H9 (cell line): Measurements from ENCODE around the gene CLMN. TPM values are rescaled to one million over a fixed set of nuclear protein-coding genes. Genes with fewer than 3 reads are reported as not detected.

Experiments
- DNase-seq: peaks from one replicate; pipeline ENCODE4 v3.0.0-alpha.2; 2017
- H2AFZ ChIP-seq: one replicate; pipeline ENCODE4 v1.6.1; 2013; ENCODE audit warnings: mild to moderate bottlenecking, low read length, control low read depth, moderate library complexity
- H2AK5ac ChIP-seq: 2 replicates; pipeline ENCODE4 v1.6.1; 2013; ENCODE audit warnings: low read length, control low read depth, mixed read lengths; ENCODE audit not compliant: insufficient read length
- H2BK120ac ChIP-seq: one replicate; pipeline ENCODE4 v1.6.1; 2013; ENCODE audit warnings: low read depth, mild to moderate bottlenecking, low read length, control low read depth, inconsistent platforms; ENCODE audit not compliant: poor library complexity, severe bottlenecking
- H2BK12ac ChIP-seq: 2 replicates; pipeline ENCODE4 v1.6.1; 2013; ENCODE audit warnings: low read length, control low read depth, mixed read lengths, low read depth; ENCODE audit not compliant: insufficient read length
- H2BK15ac ChIP-seq: 2 replicates; pipeline ENCODE4 v1.6.1; 2013; ENCODE audit warnings: low read depth, low read length, control low read depth
- H2BK20ac ChIP-seq: one replicate; pipeline ENCODE4 v1.6.1; 2013; ENCODE audit warnings: low read depth, mild to moderate bottlenecking, low read length, control low read depth, inconsistent platforms; ENCODE audit not compliant: poor library complexity, severe bottlenecking
- H2BK5ac ChIP-seq: 2 replicates; pipeline ENCODE4 v1.6.1; 2013; ENCODE audit warnings: low read length, control low read depth, mixed read lengths; ENCODE audit not compliant: insufficient read length
- H3K14ac ChIP-seq: 2 replicates; pipeline ENCODE4 v1.6.1; 2013; ENCODE audit warnings: low read length, control low read depth; ENCODE audit not compliant: insufficient read depth
- H3K18ac ChIP-seq: 2 replicates; pipeline ENCODE4 v1.6.1; 2013; ENCODE audit warnings: low read depth, mild to moderate bottlenecking, mixed read lengths, low read length, control low read depth; ENCODE audit not compliant: insufficient read length
- H3K23ac ChIP-seq: 2 replicates; pipeline ENCODE4 v1.6.1; 2013; ENCODE audit warnings: low read length, control low read depth, mixed read lengths, low read depth; ENCODE audit not compliant: insufficient read length
- H3K23me2 ChIP-seq: 2 replicates; pipeline ENCODE4 v1.6.1; 2013; ENCODE audit warnings: low read depth, mild to moderate bottlenecking, mixed read lengths, low read length, control low read depth; ENCODE audit not compliant: insufficient read length, poor library complexity, severe bottlenecking
- H3K27ac ChIP-seq: 2 replicates; pipeline ENCODE4 v1.5.1; 2013; ENCODE audit warnings: low read length, control low read depth, mixed read lengths, low read depth; ENCODE audit not compliant: insufficient read length
- H3K27me3 ChIP-seq: 2 replicates; pipeline ENCODE4 v1.6.1; 2013; ENCODE audit warnings: low read length, control low read depth, inconsistent platforms; ENCODE audit not compliant: insufficient read depth
- H3K4ac ChIP-seq: 2 replicates; pipeline ENCODE4 v1.6.1; 2013; ENCODE audit warnings: low read depth, mild to moderate bottlenecking, control low read depth, inconsistent platforms, low read length, moderate library complexity
- H3K4me1 ChIP-seq: 2 replicates; pipeline ENCODE4 v1.6.1; 2013; ENCODE audit warnings: low read length, control low read depth, inconsistent platforms; ENCODE audit not compliant: insufficient read depth
- H3K4me2 ChIP-seq: 2 replicates; pipeline ENCODE4 v1.6.1; 2013; ENCODE audit warnings: low read length, control low read depth, mixed read lengths; ENCODE audit not compliant: insufficient read length, insufficient read depth
- H3K56ac ChIP-seq: 2 replicates; pipeline ENCODE4 v1.6.1; 2013; ENCODE audit warnings: low read depth, mild to moderate bottlenecking, mixed read lengths, low read length, control low read depth; ENCODE audit not compliant: insufficient read length
- H3K79me1 ChIP-seq: 2 replicates; pipeline ENCODE4 v1.6.1; 2013; ENCODE audit warnings: low read depth, mild to moderate bottlenecking, moderate library complexity, low read length, control low read depth, inconsistent platforms; ENCODE audit not compliant: insufficient read depth, poor library complexity, severe bottlenecking
- H3K79me2 ChIP-seq: 2 replicates; pipeline ENCODE4 v1.6.1; 2013; ENCODE audit warnings: low read length, control low read depth, inconsistent platforms; ENCODE audit not compliant: insufficient read depth
- H3K9ac ChIP-seq: 2 replicates; pipeline ENCODE4 v1.6.1; 2013; ENCODE audit warnings: low read length, control low read depth, mixed read lengths; ENCODE audit not compliant: insufficient read length; ENCODE audit errors: extremely low read depth
- H3K9me3 ChIP-seq: one replicate; pipeline ENCODE4 v1.6.1; 2013; ENCODE audit warnings: low read depth, low read length, inconsistent platforms; ENCODE audit not compliant: control insufficient read depth
- H3T11ph ChIP-seq: one replicate; pipeline ENCODE4 v1.6.1; 2013; ENCODE audit warnings: mild to moderate bottlenecking, low read length, control low read depth, inconsistent platforms
- H4K20me1 ChIP-seq: one replicate; pipeline ENCODE4 v1.6.1; 2013; ENCODE audit not compliant: control insufficient read depth, insufficient read length, insufficient read depth
- H4K5ac ChIP-seq: 2 replicates; pipeline ENCODE4 v1.6.1; 2013; ENCODE audit warnings: low read depth, mild to moderate bottlenecking, mixed read lengths, low read length, control low read depth; ENCODE audit not compliant: insufficient read length
- H4K8ac ChIP-seq: replicated peaks from 2 replicates; pipeline ENCODE4 v1.6.1; 2013; ENCODE audit warnings: low read length, control low read depth, mixed read lengths, low read depth; ENCODE audit not compliant: insufficient read length
- H4K91ac ChIP-seq: 2 replicates; pipeline ENCODE4 v1.6.1; 2013; ENCODE audit warnings: low read depth, mild to moderate bottlenecking, moderate library complexity, mixed read lengths, low read length, control low read depth; ENCODE audit not compliant: insufficient read length
- H3K27ac Mint-ChIP-seq, 3 experiments: 2 replicates in 2 of 3; 3 replicates in 1 of 3; pipeline ENCODE4 v1.8.0; 2020 to 2021; ENCODE audit warnings: mixed read lengths in 3 of 3, mild to moderate bottlenecking in 1 of 3, moderate library complexity in 1 of 3
- H3K27me3 Mint-ChIP-seq: 2 replicates; pipeline ENCODE4 v1.8.0; 2021; ENCODE audit warnings: low read depth, mild to moderate bottlenecking, moderate library complexity, mixed read lengths
- H3K36me3 Mint-ChIP-seq, 3 experiments: 2 replicates in 2 of 3; 3 replicates in 1 of 3; pipeline ENCODE4 v1.8.0; 2020 to 2021; ENCODE audit warnings: low read depth in 3 of 3, mixed read lengths in 3 of 3; ENCODE audit not compliant: insufficient read depth in 1 of 3
- H3K4me1 Mint-ChIP-seq, 2 experiments: 2 replicates each; pipeline ENCODE4 v1.8.0; 2020; ENCODE audit warnings: mixed read lengths in 2 of 2
- H3K4me3 Mint-ChIP-seq, 2 experiments: 2 replicates in 1 of 2; 3 replicates in 1 of 2; pipeline ENCODE4 v1.8.0; 2020 to 2021; ENCODE audit warnings: mild to moderate bottlenecking in 2 of 2, mixed read lengths in 2 of 2, moderate library complexity in 1 of 2
- H3K9me3 Mint-ChIP-seq, 2 experiments: 2 replicates in 1 of 2; 3 replicates in 1 of 2; pipeline ENCODE4 v1.8.0; 2020; ENCODE audit warnings: mild to moderate bottlenecking in 2 of 2, mixed read lengths in 2 of 2, moderate library complexity in 1 of 2
- CTCF ChIP-seq: fragments of 200-600 bp; sonication (generic); conservative IDR thresholded peaks from 3 replicates; pipeline ENCODE4 v1.8.0; 2021; ENCODE audit warnings: antibody characterized with exemption, mild to moderate bottlenecking
- WGBS: extraction: QIAGEN DNeasy Blood & Tissue Kit; methylation state at CpG from one replicate; pipeline ENCODE4 v1.1.7; 2013; ENCODE audit warnings: missing lambda C conversion rate, low lambda C conversion rate, mixed read lengths; ENCODE audit not compliant: insufficient read length; ENCODE audit errors: extremely low coverage; 5-methylcytosine and 5-hydroxymethylcytosine counted together
- total RNA-seq: library from RNA; stranded (reverse); gene quantifications from 2 replicates; pipeline ENCODE4 v1.2.1, GENCODE V29; 2021

The CLMN gene
- total RNA-seq, 1 experiment from 2014 or later, result 7.6 TPM

GRCh38 chr14:95218006-95218405 lies 101.7 kb downstream of the CLMN start:
- no CpG with 5 or more reads among the region's 4 CpGs for WGBS

More at GRCh38 chr14:95218006-95218405, 101.7 kb downstream of the CLMN start:
- no peaks in the 10 kb centered on the region for H4K20me1 ChIP-seq
- H4K5ac ChIP-seq, result no peak overlapping the region
- H3K4me1 ChIP-seq, result peaks cover 12% of the 10 kb centered on the region
- no peak overlapping the region for H2BK120ac ChIP-seq
- no peak overlapping the region for H3K27ac ChIP-seq
- H3K4me2 ChIP-seq, result no peak overlapping the region
- TF ChIP-seq CTCF, result no peak
- H2BK15ac ChIP-seq, result no peak overlapping the region
- H3K27me3 ChIP-seq, result no peaks in the 10 kb centered on the region
- Mint-ChIP-seq H3K27ac (no peak overlapping the region), H3K9me3 (no peaks in the 10 kb centered on the region), H3K4me1 (peaks cover 51 to 54% of the 10 kb centered on the region in 2 experiments), H3K4me3 (peak overlapping the region in 1 of 2 experiments; percentile 6; a peak in 1 of 5 replicates), H3K27me3 (peaks cover 70% of the 10 kb centered on the region), H3K36me3 (no peaks in the 10 kb centered on the region; a peak in 1 of 7 replicates)
- no peak for DNase-seq
- H3K14ac ChIP-seq, result no peak overlapping the region
- H2BK5ac ChIP-seq, result no peak overlapping the region
- no peaks in the 10 kb centered on the region for H3K79me2 ChIP-seq
- no peaks in the 10 kb centered on the region for H3K79me1 ChIP-seq
- no peak overlapping the region for H3K18ac ChIP-seq
- H3K23me2 ChIP-seq, result no peaks in the 10 kb centered on the region
- no peak overlapping the region for H2AK5ac ChIP-seq
- H4K8ac ChIP-seq, result no peak overlapping the region
- no peak overlapping the region for H2BK20ac ChIP-seq
- H3K4ac ChIP-seq, result no peak overlapping the region
- H3K9me3 ChIP-seq, result no peaks in the 10 kb centered on the region
- no peak overlapping the region for H2BK12ac ChIP-seq
- H4K91ac ChIP-seq, result no peak overlapping the region
- H3K9ac ChIP-seq, result no peak overlapping the region
- H3K23ac ChIP-seq, result no peak overlapping the region
- H2AFZ ChIP-seq, result no peak overlapping the region
- no peak overlapping the region for H3T11ph ChIP-seq
- no peak overlapping the region for H3K56ac ChIP-seq
